IMR-90 (cell line): ENCODE data around the gene PLPP6. TPM values are rescaled to one million over a fixed set of nuclear protein-coding genes. Genes with fewer than 3 reads are reported as not detected.

Source experiments
- ATAC-seq: fragments of 200-7000 bp; cut with Tn5 transposase; 2 replicates; pipeline ENCODE4 v1.9.1; 2020; ENCODE audit warnings: low read depth, mild to moderate bottlenecking, moderate library complexity
- BruUV-seq: library from RNA; stranded (reverse); fragments of 400-500 nt; replicated peaks from 2 replicates; lab custom pipeline; 2021; lab: Mats Ljungman, UMichigan
- CTCF ChIA-PET: fragments of 300-600 bp; formaldehyde crosslinking; extraction: SDS; loops from one replicate; lab custom pipeline; 2021; ENCODE audit warnings: antibody characterized with exemption; lab: Yijun Ruan, JAX
- POLR2A ChIA-PET: fragments of 300-600 bp; sonication (Branson Sonifier 250); formaldehyde crosslinking; loops from one replicate; lab custom pipeline; 2022; ENCODE audit warnings: antibody characterized with exemption; ENCODE audit not compliant: unreplicated experiment; lab: Charles Lee
- DNase-seq: peaks from one replicate; pipeline ENCODE4 v3.0.0; 2013
- H2AFZ ChIP-seq: replicated peaks from 2 replicates; pipeline ENCODE3; 2013; ENCODE audit warnings: low read length, mild to moderate bottlenecking; ENCODE audit not compliant: poor library complexity
- H2AK5ac ChIP-seq: 2 replicates; pipeline ENCODE4 v1.6.1; 2013; ENCODE audit warnings: low read depth, low read length, inconsistent platforms
- H2AK9ac ChIP-seq: replicated peaks from 2 replicates; pipeline ENCODE3; 2013; ENCODE audit warnings: mild to moderate bottlenecking, low read depth, low read length, moderate library complexity; ENCODE audit not compliant: poor library complexity
- H2BK120ac ChIP-seq: 2 replicates; pipeline ENCODE4 v1.6.1; 2013; ENCODE audit warnings: low read depth, low read length, inconsistent platforms
- H2BK15ac ChIP-seq: 3 replicates; pipeline ENCODE4 v1.6.1; 2013; ENCODE audit warnings: low read depth, low read length, inconsistent platforms
- H2BK20ac ChIP-seq: 2 replicates; pipeline ENCODE4 v1.6.1; 2013; ENCODE audit warnings: low read depth, mild to moderate bottlenecking, inconsistent platforms, low read length, moderate library complexity
- H2BK5ac ChIP-seq: 2 replicates; pipeline ENCODE4 v1.6.1; 2013; ENCODE audit warnings: mild to moderate bottlenecking, low read depth, low read length, inconsistent platforms; ENCODE audit not compliant: poor library complexity, severe bottlenecking
- H3K14ac ChIP-seq: replicated peaks from 2 replicates; pipeline ENCODE4 v1.6.1; 2013; ENCODE audit warnings: low read depth, low read length, inconsistent platforms
- H3K18ac ChIP-seq: 2 replicates; pipeline ENCODE4 v1.6.1; 2013; ENCODE audit warnings: low read depth, low read length, control low read depth
- H3K23ac ChIP-seq: 2 replicates; pipeline ENCODE4 v1.6.1; 2013; ENCODE audit warnings: low read depth, low read length, inconsistent platforms
- H3K27ac ChIP-seq: 2 replicates; pipeline ENCODE4 v1.5.1; 2013; ENCODE audit warnings: mild to moderate bottlenecking, control low read depth, low read length; ENCODE audit not compliant: insufficient read depth
- H3K27me3 ChIP-seq: 2 replicates; pipeline ENCODE4 v1.6.1; 2013; ENCODE audit warnings: low read length; ENCODE audit not compliant: control insufficient read depth, insufficient read depth
- H3K36me3 ChIP-seq: 2 replicates; pipeline ENCODE4 v1.6.1; 2013; ENCODE audit warnings: low read length, mixed read lengths; ENCODE audit not compliant: control insufficient read depth, insufficient read depth
- H3K4ac ChIP-seq: 2 replicates; pipeline ENCODE4 v1.6.1; 2013; ENCODE audit warnings: low read depth, low read length, inconsistent platforms
- H3K4me1 ChIP-seq: 2 replicates; pipeline ENCODE4 v1.6.1; 2013; ENCODE audit warnings: low read length, mixed read lengths; ENCODE audit not compliant: control insufficient read depth, insufficient read depth
- H3K4me2 ChIP-seq: 2 replicates; pipeline ENCODE4 v1.6.1; 2013; ENCODE audit warnings: low read depth, mild to moderate bottlenecking, control low read depth, low read length, moderate library complexity
- H3K4me3 ChIP-seq: 2 replicates; pipeline ENCODE4 v1.5.1; 2013; ENCODE audit warnings: low read depth, mild to moderate bottlenecking, control low read depth, low read length, moderate library complexity; ENCODE audit not compliant: insufficient read depth
- H3K56ac ChIP-seq: 2 replicates; pipeline ENCODE4 v1.6.1; 2013; ENCODE audit warnings: low read length, inconsistent platforms; ENCODE audit not compliant: insufficient read depth; ENCODE audit errors: extremely low read depth
- H3K79me1 ChIP-seq, 2 experiments: 2 replicates each; pipeline ENCODE4 v1.6.1; 2013; ENCODE audit warnings: low read length in 2 of 2, inconsistent platforms in 1 of 2, low read depth in 1 of 2
- H3K9ac ChIP-seq: 2 replicates; pipeline ENCODE4 v1.6.1; 2013; ENCODE audit warnings: low read depth, low read length, control low read depth
- H3K9me1 ChIP-seq: 2 replicates; pipeline ENCODE4 v1.6.1; 2013; ENCODE audit warnings: low read length, inconsistent platforms; ENCODE audit not compliant: insufficient read depth
- H3K9me3 ChIP-seq: 2 replicates; pipeline ENCODE4 v1.6.1; 2013; ENCODE audit warnings: low read length; ENCODE audit not compliant: control insufficient read depth, insufficient read depth
- H4K20me1 ChIP-seq: 2 replicates; pipeline ENCODE4 v1.6.1; 2013; ENCODE audit warnings: low read length, inconsistent platforms; ENCODE audit not compliant: insufficient read depth
- H4K5ac ChIP-seq: 2 replicates; pipeline ENCODE4 v1.6.1; 2013; ENCODE audit warnings: mild to moderate bottlenecking, low read depth, low read length, control low read depth
- H4K8ac ChIP-seq, 2 experiments: 2 replicates each; pipeline ENCODE4 v1.6.1; 2013; ENCODE audit warnings: low read depth in 2 of 2, low read length in 2 of 2, control low read depth in 1 of 2, inconsistent platforms in 1 of 2
- H4K91ac ChIP-seq: 2 replicates; pipeline ENCODE4 v1.6.1; 2013; ENCODE audit warnings: low read depth, low read length, inconsistent platforms; ENCODE audit not compliant: insufficient read depth
- BHLHE40 ChIP-seq: fragments of 150-350 bp; IDR thresholded peaks from 2 replicates; pipeline ENCODE4 v1.6.1; 2016; ENCODE audit warnings: mild to moderate bottlenecking, low read depth, low read length
- CEBPB ChIP-seq: IDR thresholded peaks from 2 replicates; pipeline ENCODE4 v1.6.1; 2012; ENCODE audit warnings: low read depth, low read length, improper control_type of control experiment
- CTCF ChIP-seq: conservative IDR thresholded peaks from 2 replicates; pipeline ENCODE4 v1.5.1; 2012; ENCODE audit warnings: mild to moderate bottlenecking, low read depth, low read length, improper control_type of control experiment
- ELK1 ChIP-seq: fragments of 150-350 bp; IDR thresholded peaks from 2 replicates; pipeline ENCODE4 v1.6.1; 2016; ENCODE audit warnings: low read depth, mild to moderate bottlenecking, low read length, moderate library complexity, borderline replicate concordance
- FOS ChIP-seq: fragments of 150-350 bp; IDR thresholded peaks from 2 replicates; pipeline ENCODE4 v1.6.1; 2016; ENCODE audit warnings: low read depth, low read length
- MAFK ChIP-seq: IDR thresholded peaks from 2 replicates; pipeline ENCODE4 v1.6.1; 2012; ENCODE audit warnings: low read depth, low read length, improper control_type of control experiment
- MAZ ChIP-seq: IDR thresholded peaks from 2 replicates; pipeline ENCODE4 v1.6.1; 2012; ENCODE audit warnings: low read depth, mild to moderate bottlenecking, low read length, improper control_type of control experiment, moderate library complexity, borderline replicate concordance
- MXI1 ChIP-seq: IDR thresholded peaks from 2 replicates; pipeline ENCODE4 v1.6.1; 2012; ENCODE audit warnings: low read depth, mild to moderate bottlenecking, low read length, moderate library complexity, borderline replicate concordance
- NFE2L2 ChIP-seq: fragments of 150-350 bp; IDR thresholded peaks from 2 replicates; pipeline ENCODE4 v1.6.1; 2016; ENCODE audit warnings: low read depth, mild to moderate bottlenecking, low read length
- POLR2A ChIP-seq: IDR thresholded peaks from 2 replicates; pipeline ENCODE4 v1.6.1; 2012; ENCODE audit warnings: mild to moderate bottlenecking, low read depth, low read length
- RAD21 ChIP-seq: IDR thresholded peaks from 2 replicates; pipeline ENCODE4 v1.6.1; 2012; ENCODE audit warnings: low read length, improper control_type of control experiment
- RCOR1 ChIP-seq: IDR thresholded peaks from 2 replicates; pipeline ENCODE4 v1.6.1; 2012; ENCODE audit warnings: mild to moderate bottlenecking, low read length, improper control_type of control experiment; ENCODE audit not compliant: insufficient replicate concordance
- RFX5 ChIP-seq: IDR thresholded peaks from 2 replicates; pipeline ENCODE4 v1.8.0; 2012; ENCODE audit warnings: low read depth, mild to moderate bottlenecking, low read length, moderate library complexity
- USF2 ChIP-seq: fragments of 150-350 bp; IDR thresholded peaks from 2 replicates; pipeline ENCODE4 v1.6.1; 2017; ENCODE audit warnings: mild to moderate bottlenecking, antibody characterized with exemption, low read length, low read depth
- WGBS, 2 experiments: methylation state at CpG; one replicate each; pipeline versions ENCODE4 v1.1.5 to v1.1.7; 2013; ENCODE audit warnings: missing lambda C conversion rate in 2 of 2; ENCODE audit not compliant: insufficient read length in 1 of 2; ENCODE audit errors: extremely low coverage in 2 of 2; 5-methylcytosine and 5-hydroxymethylcytosine counted together
- dilution Hi-C: fragments of 300-500 bp; cut with HindIII; formaldehyde crosslinking; loops from one replicate; pipeline ENCODE4 v1.14.3; 2018; ENCODE audit warnings: low sequenced_read_pairs; ENCODE audit not compliant: unreplicated experiment
- in situ Hi-C: fragments of 300-500 bp; cut with MboI; formaldehyde crosslinking; loops from 3 replicates; pipeline ENCODE4 v1.14.3; 2019; ENCODE audit warnings: low sequenced_read_pairs, inconsistent platforms, mixed read lengths
- intact Hi-C: fragments of 100-400 bp; cut with micrococcal nuclease; formaldehyde crosslinking; loops from 2 replicates; pipeline ENCODE4 v1.10.0; 2022
- polyA plus RNA-seq, 3 experiments: library from polyadenylated mRNA; depleted of rRNA; stranded (reverse); fragments of >200 nt; gene quantifications; 2 replicates each; pipeline ENCODE4 v1.2.3, GENCODE V29; 2012; ENCODE audit warnings: low replicate concordance in 1 of 3
- total RNA-seq: library from RNA; depleted of rRNA; stranded (reverse); fragments of >200 nt; gene quantifications from 2 replicates; pipeline ENCODE4 v1.2.3, GENCODE V29; 2012

Gene PLPP6
- total and polyA plus RNA-seq, 2 of the 4 experiments (the other 2 are of a cell fraction): 3.4 to 5.9 TPM

- DNase-seq (no peak), ATAC-seq (no peak)
- no peak overlapping the region for H3K27ac ChIP-seq
- H2BK120ac ChIP-seq: no peak overlapping the region
- WGBS, 2 experiments: no CpG with 5 or more reads among the region's 2 CpGs
- H3K56ac ChIP-seq: no peak overlapping the region
- H3K36me3 ChIP-seq: no peaks in the 10 kb centered on the region
- no peaks in the 10 kb centered on the region for H3K9me1 ChIP-seq
- TF ChIP-seq RCOR1 (no peak), NFE2L2 (no peak), RAD21 (no peak), POLR2A (no peak), BHLHE40 (no peak), CTCF (no peak), MAZ (no peak), ELK1 (no peak), MXI1 (no peak), RFX5 (no peak), FOS (no peak), USF2 (no peak), MAFK (no peak), CEBPB (no peak)
- ChIA-PET POLR2A (no interaction called here), CTCF (no interaction called here)
- no peaks in the 10 kb centered on the region for H3K4me1 ChIP-seq
- no peaks in the 10 kb centered on the region; the same call in 1 of the 2 replicates for H3K27me3 ChIP-seq
- H2BK15ac ChIP-seq: no peak overlapping the region
- H3K4me2 ChIP-seq: no peak overlapping the region
- no peak overlapping the region for H2AK5ac ChIP-seq
- no peak overlapping the region for H4K5ac ChIP-seq
- no TSS peak for BruUV-seq
- in situ Hi-C loops: no loop called here
- H2AFZ ChIP-seq: no peak overlapping the region
- no peak overlapping the region for H4K91ac ChIP-seq
- no peak overlapping the region for H3K14ac ChIP-seq
- H3K4ac ChIP-seq: no peak overlapping the region
- H3K9me3 ChIP-seq: no peaks in the 10 kb centered on the region
- no peak overlapping the region for H4K8ac ChIP-seq
- dilution Hi-C loops: no loop called here
- no peaks in the 10 kb centered on the region for H3K79me1 ChIP-seq
- H2BK5ac ChIP-seq: no peak overlapping the region
- no peak overlapping the region for H3K18ac ChIP-seq
- intact Hi-C loops: loop anchor here (10.0 kb wide), 1 partner anchor 65 kb away; no protein-coding TSS in a partner anchor
- no peak overlapping the region for H3K9ac ChIP-seq
- H4K20me1 ChIP-seq: no peaks in the 10 kb centered on the region
- no peak overlapping the region for H3K23ac ChIP-seq
- H2AK9ac ChIP-seq: no peak overlapping the region
- no peak overlapping the region for H3K4me3 ChIP-seq
- no peak overlapping the region for H2BK20ac ChIP-seq
Measured at GRCh38 chr9:4639420-4639819, 22.7 kb upstream of the PLPP6 start.
